Uterus (tissue), 2 donors: ENCODE data around the gene CD48.

Source experiments
- CTCF ChIP-seq, 4 experiments: fragments of 200-600 bp in 2 of 4; fragments of 450-650 bp in 2 of 4; sonication (generic) in 2 of 4; IDR thresholded peaks; one replicate each; pipeline ENCODE4 v1.5.1; 2016 to 2019; ENCODE audit warnings: antibody characterized with exemption in 4 of 4, mild to moderate bottlenecking in 2 of 4, moderate library complexity in 1 of 4
- POLR2A ChIP-seq, 2 donors: fragments of 450-650 bp; IDR thresholded peaks; one replicate each; pipeline ENCODE4 v1.6.1; 2016; ENCODE audit warnings: antibody characterized with exemption in 2 of 2, mild to moderate bottlenecking in 1 of 2, moderate library complexity in 1 of 2

- TF ChIP-seq CTCF (IDR thresholded peaks at IDR 0.05) (no peak), POLR2A (IDR thresholded peaks at IDR 0.05) (no peak)
Measured at GRCh38 chr1:160638926-160639325, 72.7 kb downstream of the CD48 start.
